ENCODE results near the gene RPL18A. TPM values are rescaled to one million over a fixed set of nuclear protein-coding genes. Genes with fewer than 3 reads are reported as not detected.

Gene RPL18A
- total RNA-seq, 1 donor from 2014 or later, result 1,909 TPM

DNA sequence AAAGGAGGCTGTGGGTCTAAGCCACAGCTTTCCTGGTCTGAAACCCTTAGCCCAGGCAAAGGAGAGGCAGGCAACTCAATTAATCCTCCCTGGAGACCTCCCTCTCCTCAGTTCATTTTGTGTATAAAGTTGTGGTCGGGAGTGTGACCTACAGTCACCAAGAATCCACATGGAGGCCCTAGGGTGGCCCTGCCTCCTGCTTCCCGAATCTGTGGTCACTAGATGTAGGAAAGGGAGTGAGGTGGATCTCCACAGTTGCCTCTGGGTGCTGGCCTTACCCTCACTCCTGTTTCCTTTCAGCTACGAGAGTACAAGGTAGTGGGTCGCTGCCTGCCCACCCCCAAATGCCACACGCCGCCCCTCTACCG, 1.3 kb downstream of the RPL18A start:
- peak overlapping the region; percentile 76 for H3K27ac ChIP-seq (ENCODE audit: low read depth, low read length)
- no peak for FAIRE-seq

DNA sequence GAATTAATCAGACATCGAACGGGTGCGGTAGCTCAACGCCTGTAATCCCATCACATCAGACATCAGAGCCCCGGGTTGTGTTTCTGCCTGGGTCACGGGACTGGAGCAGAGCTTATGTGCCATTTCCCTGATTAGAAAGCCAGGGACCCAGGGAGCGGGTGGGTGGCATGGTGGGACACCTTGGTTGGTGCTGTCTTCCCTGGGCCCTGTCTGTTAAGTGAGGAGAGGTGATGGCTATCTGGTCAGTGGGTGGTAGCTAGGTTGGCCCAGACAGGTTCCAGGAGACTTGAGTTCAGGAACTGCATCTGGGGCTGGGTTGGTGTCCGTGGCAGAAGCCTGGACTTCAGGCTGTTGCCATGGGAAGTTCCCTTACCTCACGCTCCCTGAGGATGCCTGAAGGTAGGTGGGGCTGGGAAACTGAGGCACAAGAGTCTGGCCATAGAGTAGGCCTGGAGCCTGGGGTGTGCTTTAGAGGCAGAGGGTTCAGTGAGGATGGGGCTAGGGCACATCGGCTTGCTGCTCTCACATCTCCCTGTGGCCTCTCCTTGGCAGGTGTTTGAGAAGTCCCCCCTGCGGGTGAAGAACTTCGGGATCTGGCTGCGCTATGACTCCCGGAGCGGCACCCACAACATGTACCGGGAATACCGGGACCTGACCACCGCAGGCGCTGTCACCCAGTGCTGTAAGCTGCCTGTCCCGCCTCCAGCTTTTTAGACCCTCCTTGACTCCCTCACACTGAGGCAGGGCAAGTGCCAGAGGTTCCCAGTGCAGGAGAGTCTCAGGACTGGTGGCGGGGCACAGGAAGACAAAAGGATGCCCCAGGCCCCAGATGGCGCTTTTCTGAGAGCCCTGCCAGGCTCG, 2.1 kb downstream of the RPL18A start:
- Mint-ChIP-seq H3K27me3 (ENCODE audit: low read depth, unreplicated experiment) (no peaks in the 10 kb centered on the region), H3K4me1 (ENCODE audit: low read depth, unreplicated experiment) (peaks cover 16% of the 10 kb centered on the region), H3K4me3 (ENCODE audit: unreplicated experiment) (peak overlapping the region; percentile 99), H3K27ac (ENCODE audit: unreplicated experiment) (peak overlapping the region; percentile 99), H3K36me3 (ENCODE audit: low read depth, unreplicated experiment) (peaks cover 31% of the 10 kb centered on the region), H3K9me3 (ENCODE audit: unreplicated experiment) (no peaks in the 10 kb centered on the region)
- FAIRE-seq (no peak), DNase-seq (ENCODE audit: low read depth) (no peak)
- peaks cover 16% of the 10 kb centered on the region for H3K4me1 ChIP-seq (ENCODE audit: insufficient read depth, low read length)
- no peak overlapping the region for H3K27ac ChIP-seq (ENCODE audit: low read depth, low read length)
- no peak overlapping the region for H2AFZ ChIP-seq (ENCODE audit: low read depth, low read length)
- no peaks in the 10 kb centered on the region for H3K9me3 ChIP-seq (ENCODE audit: insufficient read depth, low read depth, low read length)
- peaks cover 28% of the 10 kb centered on the region for H3K36me3 ChIP-seq (ENCODE audit: insufficient read depth, low read length)
- peak overlapping the region; percentile 98 for H3K4me2 ChIP-seq (ENCODE audit: low read length)
- TF ChIP-seq, protein P1, sequence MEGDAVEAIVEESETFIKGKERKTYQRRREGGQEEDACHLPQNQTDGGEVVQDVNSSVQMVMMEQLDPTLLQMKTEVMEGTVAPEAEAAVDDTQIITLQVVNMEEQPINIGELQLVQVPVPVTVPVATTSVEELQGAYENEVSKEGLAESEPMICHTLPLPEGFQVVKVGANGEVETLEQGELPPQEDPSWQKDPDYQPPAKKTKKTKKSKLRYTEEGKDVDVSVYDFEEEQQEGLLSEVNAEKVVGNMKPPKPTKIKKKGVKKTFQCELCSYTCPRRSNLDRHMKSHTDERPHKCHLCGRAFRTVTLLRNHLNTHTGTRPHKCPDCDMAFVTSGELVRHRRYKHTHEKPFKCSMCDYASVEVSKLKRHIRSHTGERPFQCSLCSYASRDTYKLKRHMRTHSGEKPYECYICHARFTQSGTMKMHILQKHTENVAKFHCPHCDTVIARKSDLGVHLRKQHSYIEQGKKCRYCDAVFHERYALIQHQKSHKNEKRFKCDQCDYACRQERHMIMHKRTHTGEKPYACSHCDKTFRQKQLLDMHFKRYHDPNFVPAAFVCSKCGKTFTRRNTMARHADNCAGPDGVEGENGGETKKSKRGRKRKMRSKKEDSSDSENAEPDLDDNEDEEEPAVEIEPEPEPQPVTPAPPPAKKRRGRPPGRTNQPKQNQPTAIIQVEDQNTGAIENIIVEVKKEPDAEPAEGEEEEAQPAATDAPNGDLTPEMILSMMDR (IDR thresholded peaks at IDR 0.05; ENCODE audit: insufficient read depth, low read depth, low read length), result no peak
- TF ChIP-seq EZH2 (IDR thresholded peaks at IDR 0.05; ENCODE audit: insufficient read depth, low read length), result no peak
- H3K79me2 ChIP-seq (ENCODE audit: insufficient read depth, low read length), result peaks cover 36% of the 10 kb centered on the region
- no peaks in the 10 kb centered on the region for H3K27me3 ChIP-seq (ENCODE audit: insufficient read depth, low read length)
- H3K9ac ChIP-seq (ENCODE audit: low read length), result peak overlapping the region; percentile 99
- peak overlapping the region; percentile 96 for H3K4me3 ChIP-seq (ENCODE audit: insufficient read depth, low read depth, low read length)
- peaks cover 68% of the 10 kb centered on the region for H4K20me1 ChIP-seq (ENCODE audit: insufficient read depth, low read length)

More for the DNA sequence above, 1.3 kb downstream of the RPL18A start:
- TF ChIP-seq EZH2 (IDR thresholded peaks at IDR 0.05; ENCODE audit: insufficient read depth, low read length), result no peak
- TF ChIP-seq, protein P1 (IDR thresholded peaks at IDR 0.05; ENCODE audit: insufficient read depth, low read depth, low read length), result no peak
- peaks cover 29% of the 10 kb centered on the region for H3K36me3 Mint-ChIP-seq (ENCODE audit: low read depth, unreplicated experiment)
- peaks cover 36% of the 10 kb centered on the region for H3K79me2 ChIP-seq (ENCODE audit: insufficient read depth, low read length)
- no peaks in the 10 kb centered on the region for H3K9me3 ChIP-seq (ENCODE audit: insufficient read depth, low read depth, low read length)
- H3K9ac ChIP-seq (ENCODE audit: low read length), result peak overlapping the region; percentile 99
- H2AFZ ChIP-seq (ENCODE audit: low read depth, low read length), result no peak overlapping the region
- no peak for DNase-seq (ENCODE audit: low read depth)
- H3K27me3 ChIP-seq (ENCODE audit: insufficient read depth, low read length), result no peaks in the 10 kb centered on the region
- H3K4me1 Mint-ChIP-seq (ENCODE audit: low read depth, unreplicated experiment), result peaks cover 16% of the 10 kb centered on the region
- H3K9me3 Mint-ChIP-seq (ENCODE audit: unreplicated experiment), result no peaks in the 10 kb centered on the region
- H3K36me3 ChIP-seq (ENCODE audit: insufficient read depth, low read length), result peaks cover 28% of the 10 kb centered on the region
- H3K4me3 Mint-ChIP-seq (ENCODE audit: unreplicated experiment), result peak overlapping the region; percentile 99
- peak overlapping the region; percentile 96 for H3K4me3 ChIP-seq (ENCODE audit: insufficient read depth, low read depth, low read length)
- H3K4me2 ChIP-seq (ENCODE audit: low read length), result peak overlapping the region; percentile 98
- H3K27me3 Mint-ChIP-seq (ENCODE audit: low read depth, unreplicated experiment), result no peaks in the 10 kb centered on the region
- H3K4me1 ChIP-seq (ENCODE audit: insufficient read depth, low read length), result peaks cover 16% of the 10 kb centered on the region
- H4K20me1 ChIP-seq (ENCODE audit: insufficient read depth, low read length), result peaks cover 61% of the 10 kb centered on the region
- peak overlapping the region; percentile 99 for H3K27ac Mint-ChIP-seq (ENCODE audit: unreplicated experiment)

All from astrocyte (in vitro differentiated cells and primary cell).